HepG2 (cell line): Measurements from ENCODE around the gene GPN2. TPM values are rescaled to one million over a fixed set of nuclear protein-coding genes. Genes with fewer than 3 reads are reported as not detected.

Experiments
- FOXM1 ChIP-seq: sonication (generic); formaldehyde crosslinking; IDR thresholded peaks from 2 replicates; pipeline ENCODE4 v1.5.0; 2020; ENCODE audit warnings: missing genetic modification reagents
- HMG20B ChIP-seq: conservative IDR thresholded peaks from 2 replicates; pipeline ENCODE4 v1.6.1; 2016; ENCODE audit warnings: missing genetic modification reagents, missing compliant biosample characterization
- MNT ChIP-seq: fragments of 450-650 bp; IDR thresholded peaks from 2 replicates; pipeline ENCODE4 v1.6.1; 2016
- NFE2L1 ChIP-seq: sonication (generic); formaldehyde crosslinking; IDR thresholded peaks from 2 replicates; pipeline ENCODE4 v1.4.0; 2020; ENCODE audit warnings: missing genetic modification reagents, mild to moderate bottlenecking, borderline replicate concordance
- polyA plus RNA-seq, 8 experiments: library from polyadenylated mRNA; depleted of rRNA in 3 of 8; stranded (reverse) in 7 of 8; unstranded in 1 of 8; fragments of >200 nt; fragmentation: Illumina TruSeq in 4 of 8; extraction: Trizol in 4 of 8; gene quantifications; 2 replicates each; pipeline versions ENCODE4 v1.2.1 to v1.2.3, GENCODE V29; 2011 to 2016; ENCODE audit warnings: low read depth in 4 of 8, missing spikeins in 1 of 8, mixed read lengths in 1 of 8; ENCODE audit not compliant: insufficient read depth in 1 of 8
- total RNA-seq, 5 experiments: library from RNA; depleted of rRNA; stranded (reverse); fragments of >200 nt; fragmentation: Illumina TruSeq; extraction: Trizol; gene quantifications; 2 replicates each; pipeline ENCODE4 v1.2.3, GENCODE V29; 2016; ENCODE audit warnings: low read depth in 1 of 5
- TF ChIP-seq, protein P1 (sequence below): sonication (generic); formaldehyde crosslinking; IDR thresholded peaks from 2 replicates; pipeline ENCODE4 v1.5.0; 2020; ENCODE audit warnings: mild to moderate bottlenecking, missing genetic modification reagents, borderline replicate concordance
- TF ChIP-seq, protein P2 (sequence below): sonication (generic); formaldehyde crosslinking; IDR thresholded peaks from 2 replicates; pipeline ENCODE4 v1.4.0; 2020; ENCODE audit warnings: missing genetic modification reagents
- TF ChIP-seq, protein P3 (sequence below): IDR thresholded peaks from 2 replicates; pipeline ENCODE4 v1.6.1; 2016; ENCODE audit warnings: missing compliant biosample characterization, missing genetic modification reagents, borderline replicate concordance
- TF ChIP-seq, protein P4 (sequence below): IDR thresholded peaks from 2 replicates; pipeline ENCODE4 v1.6.1; 2016; ENCODE audit warnings: mild to moderate bottlenecking
- TF ChIP-seq, protein P5 (sequence below): sonication (generic); formaldehyde crosslinking; IDR thresholded peaks from 2 replicates; pipeline ENCODE4 v1.4.0; 2020; ENCODE audit warnings: missing genetic modification reagents
- TF ChIP-seq, protein P6 (sequence below): sonication (generic); formaldehyde crosslinking; IDR thresholded peaks from 2 replicates; pipeline ENCODE4 v1.8.1; 2022; ENCODE audit warnings: mild to moderate bottlenecking, missing genetic modification reagents

GPN2 gene
- total and polyA plus RNA-seq, 2 of the 13 experiments (the other 11 are each of a cell fraction or from before 2014, with no cell fraction given): 19.3 to 38.9 TPM

DNA sequence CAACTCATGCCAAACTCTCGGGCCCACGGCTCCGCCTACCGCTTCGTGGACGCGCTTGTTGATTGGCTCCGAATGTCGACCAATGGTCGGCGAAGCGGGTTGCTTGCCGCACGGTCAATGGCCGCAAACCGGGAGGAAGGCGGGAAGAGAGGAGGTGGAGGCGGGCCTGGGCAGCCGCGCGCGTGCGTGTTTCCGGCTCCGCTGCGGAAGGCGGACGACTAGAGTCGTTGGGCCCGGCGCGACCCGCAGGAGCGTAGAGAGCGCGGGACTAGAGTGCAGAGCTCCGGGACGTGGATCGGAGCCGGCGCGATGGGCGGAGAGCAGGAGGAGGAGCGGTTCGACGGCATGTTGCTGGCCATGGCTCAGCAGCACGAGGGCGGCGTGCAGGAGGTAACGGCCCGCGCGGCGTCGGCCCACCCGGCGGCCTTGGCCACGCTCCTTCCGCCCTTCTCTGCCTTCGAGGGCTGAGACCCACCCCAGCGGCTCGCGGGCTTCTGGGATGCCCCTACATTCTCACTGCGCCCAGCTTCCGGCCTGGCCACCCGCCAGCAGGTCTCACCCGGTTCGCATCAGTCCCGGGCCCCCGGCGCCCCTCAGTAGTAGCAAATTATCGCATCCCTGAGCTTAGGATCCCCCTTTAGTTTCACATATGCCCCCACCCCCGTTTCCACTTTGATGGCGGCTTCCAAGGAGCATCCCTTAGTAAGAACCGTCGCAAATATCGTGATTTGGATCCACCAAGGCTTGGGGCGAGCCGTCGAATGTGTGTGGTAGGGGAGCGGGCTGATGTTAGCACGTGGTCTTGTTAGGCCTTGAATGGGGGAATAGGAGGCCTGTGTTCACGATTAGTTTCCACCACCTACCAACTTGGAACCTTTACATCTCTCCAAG is 31.7 kb upstream of the GPN2 start, which contains the start of gene NUDC (continued):
- TF ChIP-seq, protein P1, sequence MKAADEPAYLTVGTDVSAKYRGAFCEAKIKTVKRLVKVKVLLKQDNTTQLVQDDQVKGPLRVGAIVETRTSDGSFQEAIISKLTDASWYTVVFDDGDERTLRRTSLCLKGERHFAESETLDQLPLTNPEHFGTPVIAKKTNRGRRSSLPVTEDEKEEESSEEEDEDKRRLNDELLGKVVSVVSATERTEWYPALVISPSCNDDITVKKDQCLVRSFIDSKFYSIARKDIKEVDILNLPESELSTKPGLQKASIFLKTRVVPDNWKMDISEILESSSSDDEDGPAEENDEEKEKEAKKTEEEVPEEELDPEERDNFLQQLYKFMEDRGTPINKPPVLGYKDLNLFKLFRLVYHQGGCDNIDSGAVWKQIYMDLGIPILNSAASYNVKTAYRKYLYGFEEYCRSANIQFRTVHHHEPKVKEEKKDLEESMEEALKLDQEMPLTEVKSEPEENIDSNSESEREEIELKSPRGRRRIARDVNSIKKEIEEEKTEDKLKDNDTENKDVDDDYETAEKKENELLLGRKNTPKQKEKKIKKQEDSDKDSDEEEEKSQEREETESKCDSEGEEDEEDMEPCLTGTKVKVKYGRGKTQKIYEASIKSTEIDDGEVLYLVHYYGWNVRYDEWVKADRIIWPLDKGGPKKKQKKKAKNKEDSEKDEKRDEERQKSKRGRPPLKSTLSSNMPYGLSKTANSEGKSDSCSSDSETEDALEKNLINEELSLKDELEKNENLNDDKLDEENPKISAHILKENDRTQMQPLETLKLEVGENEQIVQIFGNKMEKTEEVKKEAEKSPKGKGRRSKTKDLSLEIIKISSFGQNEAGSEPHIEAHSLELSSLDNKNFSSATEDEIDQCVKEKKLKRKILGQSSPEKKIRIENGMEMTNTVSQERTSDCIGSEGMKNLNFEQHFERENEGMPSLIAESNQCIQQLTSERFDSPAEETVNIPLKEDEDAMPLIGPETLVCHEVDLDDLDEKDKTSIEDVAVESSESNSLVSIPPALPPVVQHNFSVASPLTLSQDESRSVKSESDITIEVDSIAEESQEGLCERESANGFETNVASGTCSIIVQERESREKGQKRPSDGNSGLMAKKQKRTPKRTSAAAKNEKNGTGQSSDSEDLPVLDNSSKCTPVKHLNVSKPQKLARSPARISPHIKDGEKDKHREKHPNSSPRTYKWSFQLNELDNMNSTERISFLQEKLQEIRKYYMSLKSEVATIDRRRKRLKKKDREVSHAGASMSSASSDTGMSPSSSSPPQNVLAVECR: peak; percentile 95
- TF ChIP-seq, protein P2, sequence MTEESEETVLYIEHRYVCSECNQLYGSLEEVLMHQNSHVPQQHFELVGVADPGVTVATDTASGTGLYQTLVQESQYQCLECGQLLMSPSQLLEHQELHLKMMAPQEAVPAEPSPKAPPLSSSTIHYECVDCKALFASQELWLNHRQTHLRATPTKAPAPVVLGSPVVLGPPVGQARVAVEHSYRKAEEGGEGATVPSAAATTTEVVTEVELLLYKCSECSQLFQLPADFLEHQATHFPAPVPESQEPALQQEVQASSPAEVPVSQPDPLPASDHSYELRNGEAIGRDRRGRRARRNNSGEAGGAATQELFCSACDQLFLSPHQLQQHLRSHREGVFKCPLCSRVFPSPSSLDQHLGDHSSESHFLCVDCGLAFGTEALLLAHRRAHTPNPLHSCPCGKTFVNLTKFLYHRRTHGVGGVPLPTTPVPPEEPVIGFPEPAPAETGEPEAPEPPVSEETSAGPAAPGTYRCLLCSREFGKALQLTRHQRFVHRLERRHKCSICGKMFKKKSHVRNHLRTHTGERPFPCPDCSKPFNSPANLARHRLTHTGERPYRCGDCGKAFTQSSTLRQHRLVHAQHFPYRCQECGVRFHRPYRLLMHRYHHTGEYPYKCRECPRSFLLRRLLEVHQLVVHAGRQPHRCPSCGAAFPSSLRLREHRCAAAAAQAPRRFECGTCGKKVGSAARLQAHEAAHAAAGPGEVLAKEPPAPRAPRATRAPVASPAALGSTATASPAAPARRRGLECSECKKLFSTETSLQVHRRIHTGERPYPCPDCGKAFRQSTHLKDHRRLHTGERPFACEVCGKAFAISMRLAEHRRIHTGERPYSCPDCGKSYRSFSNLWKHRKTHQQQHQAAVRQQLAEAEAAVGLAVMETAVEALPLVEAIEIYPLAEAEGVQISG: peak; percentile 88
- TF ChIP-seq MNT: peak; percentile 45; the same call in 1 of the 2 replicates
- no peak for TF ChIP-seq NFE2L1 (CRISPR knock-in tag)
- TF ChIP-seq, protein P3, sequence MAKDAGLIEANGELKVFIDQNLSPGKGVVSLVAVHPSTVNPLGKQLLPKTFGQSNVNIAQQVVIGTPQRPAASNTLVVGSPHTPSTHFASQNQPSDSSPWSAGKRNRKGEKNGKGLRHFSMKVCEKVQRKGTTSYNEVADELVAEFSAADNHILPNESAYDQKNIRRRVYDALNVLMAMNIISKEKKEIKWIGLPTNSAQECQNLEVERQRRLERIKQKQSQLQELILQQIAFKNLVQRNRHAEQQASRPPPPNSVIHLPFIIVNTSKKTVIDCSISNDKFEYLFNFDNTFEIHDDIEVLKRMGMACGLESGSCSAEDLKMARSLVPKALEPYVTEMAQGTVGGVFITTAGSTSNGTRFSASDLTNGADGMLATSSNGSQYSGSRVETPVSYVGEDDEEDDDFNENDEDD (CRISPR knock-in tag): peak; percentile 83
- TF ChIP-seq, protein P4, sequence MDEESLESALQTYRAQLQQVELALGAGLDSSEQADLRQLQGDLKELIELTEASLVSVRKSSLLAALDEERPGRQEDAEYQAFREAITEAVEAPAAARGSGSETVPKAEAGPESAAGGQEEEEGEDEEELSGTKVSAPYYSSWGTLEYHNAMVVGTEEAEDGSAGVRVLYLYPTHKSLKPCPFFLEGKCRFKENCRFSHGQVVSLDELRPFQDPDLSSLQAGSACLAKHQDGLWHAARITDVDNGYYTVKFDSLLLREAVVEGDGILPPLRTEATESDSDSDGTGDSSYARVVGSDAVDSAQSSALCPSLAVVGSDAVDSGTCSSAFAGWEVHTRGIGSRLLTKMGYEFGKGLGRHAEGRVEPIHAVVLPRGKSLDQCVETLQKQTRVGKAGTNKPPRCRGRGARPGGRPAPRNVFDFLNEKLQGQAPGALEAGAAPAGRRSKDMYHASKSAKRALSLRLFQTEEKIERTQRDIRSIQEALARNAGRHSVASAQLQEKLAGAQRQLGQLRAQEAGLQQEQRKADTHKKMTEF: peak; percentile 82
- TF ChIP-seq, protein P5, sequence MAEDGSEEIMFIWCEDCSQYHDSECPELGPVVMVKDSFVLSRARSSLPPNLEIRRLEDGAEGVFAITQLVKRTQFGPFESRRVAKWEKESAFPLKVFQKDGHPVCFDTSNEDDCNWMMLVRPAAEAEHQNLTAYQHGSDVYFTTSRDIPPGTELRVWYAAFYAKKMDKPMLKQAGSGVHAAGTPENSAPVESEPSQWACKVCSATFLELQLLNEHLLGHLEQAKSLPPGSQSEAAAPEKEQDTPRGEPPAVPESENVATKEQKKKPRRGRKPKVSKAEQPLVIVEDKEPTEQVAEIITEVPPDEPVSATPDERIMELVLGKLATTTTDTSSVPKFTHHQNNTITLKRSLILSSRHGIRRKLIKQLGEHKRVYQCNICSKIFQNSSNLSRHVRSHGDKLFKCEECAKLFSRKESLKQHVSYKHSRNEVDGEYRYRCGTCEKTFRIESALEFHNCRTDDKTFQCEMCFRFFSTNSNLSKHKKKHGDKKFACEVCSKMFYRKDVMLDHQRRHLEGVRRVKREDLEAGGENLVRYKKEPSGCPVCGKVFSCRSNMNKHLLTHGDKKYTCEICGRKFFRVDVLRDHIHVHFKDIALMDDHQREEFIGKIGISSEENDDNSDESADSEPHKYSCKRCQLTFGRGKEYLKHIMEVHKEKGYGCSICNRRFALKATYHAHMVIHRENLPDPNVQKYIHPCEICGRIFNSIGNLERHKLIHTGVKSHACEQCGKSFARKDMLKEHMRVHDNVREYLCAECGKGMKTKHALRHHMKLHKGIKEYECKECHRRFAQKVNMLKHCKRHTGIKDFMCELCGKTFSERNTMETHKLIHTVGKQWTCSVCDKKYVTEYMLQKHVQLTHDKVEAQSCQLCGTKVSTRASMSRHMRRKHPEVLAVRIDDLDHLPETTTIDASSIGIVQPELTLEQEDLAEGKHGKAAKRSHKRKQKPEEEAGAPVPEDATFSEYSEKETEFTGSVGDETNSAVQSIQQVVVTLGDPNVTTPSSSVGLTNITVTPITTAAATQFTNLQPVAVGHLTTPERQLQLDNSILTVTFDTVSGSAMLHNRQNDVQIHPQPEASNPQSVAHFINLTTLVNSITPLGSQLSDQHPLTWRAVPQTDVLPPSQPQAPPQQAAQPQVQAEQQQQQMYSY (CRISPR knock-in tag): no peak
- no peak; the same call in 1 of the 2 replicates for TF ChIP-seq HMG20B (CRISPR knock-in tag)
- TF ChIP-seq, protein P6, sequence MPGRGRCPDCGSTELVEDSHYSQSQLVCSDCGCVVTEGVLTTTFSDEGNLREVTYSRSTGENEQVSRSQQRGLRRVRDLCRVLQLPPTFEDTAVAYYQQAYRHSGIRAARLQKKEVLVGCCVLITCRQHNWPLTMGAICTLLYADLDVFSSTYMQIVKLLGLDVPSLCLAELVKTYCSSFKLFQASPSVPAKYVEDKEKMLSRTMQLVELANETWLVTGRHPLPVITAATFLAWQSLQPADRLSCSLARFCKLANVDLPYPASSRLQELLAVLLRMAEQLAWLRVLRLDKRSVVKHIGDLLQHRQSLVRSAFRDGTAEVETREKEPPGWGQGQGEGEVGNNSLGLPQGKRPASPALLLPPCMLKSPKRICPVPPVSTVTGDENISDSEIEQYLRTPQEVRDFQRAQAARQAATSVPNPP (CRISPR knock-in tag): peak; percentile 35; the same call in 1 of the 2 replicates
- no peak for TF ChIP-seq FOXM1 (CRISPR knock-in tag)
